ENCODE results near the gene CLEC19A. TPM values are rescaled to one million over a fixed set of nuclear protein-coding genes. Genes with fewer than 3 reads are reported as not detected.

The CLEC19A gene
- total and polyA plus RNA-seq, 2 experiments from 2014 or later: not detected

DNA sequence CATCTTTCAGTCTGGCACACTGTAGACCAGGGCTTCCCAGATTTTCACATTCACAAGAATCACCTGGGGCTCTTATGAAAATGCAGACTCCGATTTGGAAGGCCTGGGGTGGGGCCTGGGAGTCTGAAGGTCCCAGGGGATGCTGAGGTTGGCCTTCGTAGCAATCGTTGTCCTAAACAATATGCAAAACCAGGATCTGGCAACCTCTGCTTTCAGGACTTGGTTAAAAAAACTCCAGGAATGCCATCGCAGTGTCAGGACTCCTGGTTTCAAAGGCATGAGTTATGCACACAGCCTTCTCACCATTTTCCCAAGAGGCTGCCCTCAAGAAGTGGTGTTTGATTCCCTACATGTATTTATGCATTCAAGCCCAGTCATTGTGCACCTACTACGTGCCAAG lies 6.7 kb downstream of the CLEC19A start (continued):
- TF ChIP-seq JUNB (IDR thresholded peaks at IDR 0.05; ENCODE audit: unreplicated experiment) (no peak), STAT1 (IDR thresholded peaks at IDR 0.05; ENCODE audit: unreplicated experiment) (no peak), POLR2AphosphoS5 (IDR thresholded peaks at IDR 0.05; ENCODE audit: low read depth) (no peak)

DNA sequence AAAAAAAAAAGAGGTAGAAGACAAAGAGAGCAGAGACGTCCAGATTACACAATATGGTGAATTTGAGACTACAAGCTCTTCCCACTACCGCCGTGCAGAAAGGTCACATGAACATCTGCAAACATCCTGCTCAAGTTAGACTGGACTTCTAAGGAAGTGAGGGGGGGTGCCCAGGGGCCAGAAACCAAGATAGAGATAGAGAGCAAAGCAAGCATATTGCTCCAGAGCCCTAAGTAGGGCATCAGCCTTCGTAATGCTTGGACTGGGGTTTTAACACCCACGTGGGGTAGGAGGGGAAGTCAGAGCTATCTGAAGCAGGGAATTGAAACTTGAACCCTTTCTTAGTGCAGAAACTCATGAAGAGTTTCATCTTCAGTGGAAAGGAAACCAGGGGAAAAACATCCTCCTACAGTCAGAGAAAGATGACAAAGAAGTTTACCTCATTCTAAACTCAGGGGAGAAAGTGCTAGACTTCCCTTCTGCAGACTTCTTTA lies 8.7 kb downstream of the CLEC19A start:
- Histone ChIP-seq H3K79me2 (replicated peaks; ENCODE audit: insufficient read depth) (no peaks in the 10 kb centered on the region), H3K9me2 (ENCODE audit: insufficient read depth) (no peaks in the 10 kb centered on the region), H3K4me2 (no peak overlapping the region), H3F3A (replicated peaks; ENCODE audit: low read depth) (no peaks in the 10 kb centered on the region), H3K27me3 (ENCODE audit: insufficient read depth) (no peaks in the 10 kb centered on the region), H2AFZ (no peak overlapping the region), H3K27ac (ENCODE audit: low read depth) (no peak overlapping the region), H3K4me1 (ENCODE audit: insufficient read depth) (peaks cover 27% of the 10 kb centered on the region), H3K36me3 (ENCODE audit: insufficient read depth) (no peaks in the 10 kb centered on the region), H3K4me3 (no peak overlapping the region), H4K20me1 (replicated peaks; ENCODE audit: insufficient read depth) (no peaks in the 10 kb centered on the region)
- H3K4me1 Mint-ChIP-seq: peaks cover 29% of the 10 kb centered on the region
- no peaks in the 10 kb centered on the region for H3K9me3 Mint-ChIP-seq
- no peaks in the 10 kb centered on the region for H3K36me3 Mint-ChIP-seq (ENCODE audit: low read depth)
- DNase-seq (ENCODE audit: low spot score) (no peak), ATAC-seq (no peak)
- H3K27me3 Mint-ChIP-seq (ENCODE audit: insufficient read depth, low read depth, poor library complexity): peaks cover 2% of the 10 kb centered on the region
- no peak overlapping the region for H3K4me3 Mint-ChIP-seq
- TF ChIP-seq EZH2 (IDR thresholded peaks at IDR 0.05; ENCODE audit: low read depth, unreplicated experiment) (no peak), CTCF (conservative IDR thresholded peaks at IDR 0.05; ENCODE audit: low read depth in 2 of 2) (no peak), EZH2phosphoT487 (IDR thresholded peaks at IDR 0.05; ENCODE audit: unreplicated experiment) (no peak), ZNF462 (CRISPR knock-in tag; IDR thresholded peaks at IDR 0.05) (no peak), ETS1 (IDR thresholded peaks at IDR 0.05) (no peak), ZNF114 (CRISPR knock-in tag; IDR thresholded peaks at IDR 0.05) (no peak), JUNB (IDR thresholded peaks at IDR 0.05; ENCODE audit: unreplicated experiment) (no peak), STAT1 (IDR thresholded peaks at IDR 0.05; ENCODE audit: unreplicated experiment) (no peak), NANOG (IDR thresholded peaks at IDR 0.05; ENCODE audit: borderline replicate concordance) (no peak), POLR2AphosphoS5 (IDR thresholded peaks at IDR 0.05; ENCODE audit: low read depth) (no peak), REST (IDR thresholded peaks at IDR 0.05; ENCODE audit: unreplicated experiment) (no peak), ZNF331 (CRISPR knock-in tag; IDR thresholded peaks at IDR 0.05; ENCODE audit: low read depth) (no peak), CREB1 (CRISPR knock-in tag; IDR thresholded peaks at IDR 0.05; ENCODE audit: low read depth) (no peak)
- H3K27ac Mint-ChIP-seq: no peak overlapping the region
